ENCODE data around the gene BGLAP.

Gene BGLAP

DNA sequence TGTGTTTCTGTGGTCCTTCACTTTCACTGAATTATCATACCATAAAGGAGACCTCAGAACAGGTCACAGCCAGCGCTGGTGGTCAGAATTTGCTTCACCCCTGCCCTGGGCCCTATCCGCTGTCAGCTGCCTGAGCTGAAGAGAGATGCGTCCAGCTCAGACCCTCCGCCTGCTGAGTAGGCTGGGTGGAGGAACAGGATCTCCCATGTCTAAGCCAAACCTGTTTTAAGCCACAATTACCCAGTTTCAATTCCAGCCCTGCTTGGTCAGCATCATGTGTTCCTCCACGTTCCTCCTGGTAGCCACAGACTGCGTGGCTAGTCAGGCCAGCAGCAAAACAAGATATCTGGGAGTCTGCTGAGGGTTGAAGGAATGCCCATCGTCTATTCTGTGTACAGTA is 13.5 kb upstream of the BGLAP start:
- no peak for DNase-seq

DNA sequence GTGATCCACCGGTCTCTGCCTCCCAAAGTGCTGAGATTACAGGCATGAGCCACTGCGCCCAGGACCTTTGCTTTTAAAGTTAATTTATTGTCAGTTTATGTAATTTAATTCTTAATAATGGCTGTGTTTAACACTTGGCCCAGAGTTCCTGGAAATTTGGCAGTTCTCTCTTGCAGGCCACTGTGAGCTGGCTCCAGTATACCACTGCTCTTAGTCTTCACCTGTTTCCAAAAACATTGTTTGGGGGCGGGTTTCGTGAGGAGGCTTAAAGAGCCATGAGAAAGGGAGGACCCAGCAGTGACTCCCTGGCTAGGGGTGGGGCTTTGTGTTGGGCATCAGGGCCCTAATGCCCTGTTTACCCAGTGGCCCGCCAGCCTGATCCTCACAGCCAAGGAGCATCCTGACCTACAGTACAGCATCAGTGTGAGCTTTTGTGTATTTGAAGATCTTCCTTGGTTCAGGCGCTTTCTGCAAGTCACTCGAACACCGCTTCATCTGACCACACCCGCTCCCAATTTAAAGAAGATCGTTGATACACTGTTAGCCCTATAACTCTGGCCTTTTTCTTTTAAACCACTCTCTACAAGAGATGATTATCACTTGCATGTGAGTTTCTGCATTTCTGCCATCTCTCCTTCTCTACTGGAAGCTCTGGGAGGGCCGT is 12.0 kb upstream of the BGLAP start:
- no peak for DNase-seq

DNA sequence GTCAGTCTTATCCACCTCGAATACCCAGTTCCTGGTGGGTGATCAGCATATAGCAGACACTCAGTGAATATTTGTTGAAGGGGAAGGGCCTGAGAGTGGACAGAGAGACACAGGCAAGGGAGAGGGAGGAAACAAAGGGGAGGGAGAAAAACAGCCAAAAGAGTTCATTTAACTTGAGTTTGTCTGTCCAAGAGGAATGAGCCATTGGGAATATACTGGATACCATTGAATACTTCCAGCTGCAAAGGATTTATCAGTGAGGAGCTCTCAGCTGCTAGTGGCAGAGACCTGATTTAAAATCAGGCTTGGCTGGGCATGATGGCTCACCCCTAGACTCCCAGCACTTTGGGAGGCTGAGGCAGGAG is 11.5 kb upstream of the BGLAP start:
- no peak for DNase-seq

DNA sequence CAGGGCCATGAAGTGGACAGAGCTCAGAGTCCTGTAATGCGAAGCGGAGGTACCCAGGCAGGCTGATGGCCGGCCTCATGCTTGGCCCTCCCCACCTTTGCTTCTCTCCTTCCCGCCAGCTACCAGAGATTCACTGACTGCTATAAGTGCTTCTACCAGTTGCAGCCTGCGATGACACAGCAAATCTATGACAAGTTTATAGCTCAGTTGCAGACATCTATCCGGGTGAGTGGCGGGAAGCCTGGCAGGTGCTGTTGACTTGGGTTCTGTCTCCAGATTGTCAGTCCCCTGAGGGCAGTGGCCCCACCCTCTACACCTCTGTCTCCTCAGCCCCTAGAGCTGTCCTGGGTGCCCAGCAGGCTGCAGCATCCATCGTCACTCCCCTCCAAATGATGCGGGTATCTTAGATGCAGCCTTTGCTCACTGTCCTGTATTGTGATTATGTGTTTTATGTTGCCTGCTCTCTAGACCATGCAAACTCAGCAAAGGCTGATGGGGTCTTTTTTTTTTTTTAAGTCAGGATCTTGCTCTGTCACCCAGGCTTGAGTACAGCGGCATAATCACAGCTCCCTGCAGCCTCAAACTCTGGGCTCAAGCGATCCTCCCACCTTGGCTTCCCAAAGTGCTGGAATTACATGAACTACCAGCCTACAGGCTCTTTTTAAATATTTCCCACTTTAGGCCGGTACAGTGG is 9.6 kb upstream of the BGLAP start:
- no peak for DNase-seq

DNA sequence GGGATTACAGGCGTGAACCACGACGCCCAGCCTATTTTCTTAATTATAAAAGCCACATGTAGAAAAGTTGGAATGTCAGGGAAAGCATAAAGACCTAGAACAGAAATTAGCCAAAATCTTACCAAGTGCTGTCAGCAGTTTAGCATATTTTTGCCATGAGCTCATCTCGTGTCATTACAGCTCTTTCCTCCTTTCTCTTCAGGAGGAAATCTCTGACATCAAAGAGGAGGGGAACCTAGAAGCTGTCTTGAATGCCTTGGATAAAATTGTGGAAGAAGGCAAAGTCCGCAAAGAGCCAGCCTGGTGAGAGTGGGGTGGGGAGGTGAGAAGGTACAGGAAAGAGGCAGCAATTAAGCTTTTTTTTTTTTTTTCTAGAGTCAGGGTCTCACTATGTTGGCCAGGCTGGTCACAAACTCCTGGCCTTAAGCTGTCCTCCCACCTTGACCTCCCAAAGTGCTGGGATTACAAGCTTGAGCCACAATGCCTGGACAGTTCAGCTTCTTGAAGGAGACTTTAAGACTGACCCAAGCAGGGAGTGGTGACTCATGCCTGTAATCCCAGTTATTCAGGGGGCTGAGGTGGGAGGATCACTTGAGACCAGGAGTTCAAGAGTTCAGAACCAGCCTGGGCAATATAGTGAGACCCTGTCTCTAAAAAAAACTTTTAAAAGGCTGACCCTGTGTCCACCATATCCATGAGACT is 8.4 kb upstream of the BGLAP start:
- no peak for DNase-seq

DNA sequence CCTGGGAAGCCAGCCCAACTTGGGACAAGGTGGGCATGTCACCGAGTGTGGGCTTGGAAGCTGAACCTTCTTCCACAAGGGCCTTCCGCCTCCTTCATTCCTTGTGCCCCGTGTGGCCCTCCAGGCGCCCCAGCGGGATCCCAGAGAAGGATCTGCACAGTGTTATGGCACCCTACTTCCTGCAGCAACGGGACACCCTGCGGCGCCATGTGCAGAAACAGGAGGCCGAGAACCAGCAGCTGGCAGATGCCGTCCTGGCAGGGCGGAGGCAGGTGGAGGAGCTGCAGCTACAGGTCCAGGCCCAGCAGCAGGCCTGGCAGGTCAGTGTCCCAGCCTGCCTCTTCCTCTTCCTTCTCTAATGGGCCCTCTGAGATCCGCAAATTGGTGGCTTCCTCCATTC is 5.8 kb upstream of the BGLAP start:
- DNase-seq = no peak

DNA sequence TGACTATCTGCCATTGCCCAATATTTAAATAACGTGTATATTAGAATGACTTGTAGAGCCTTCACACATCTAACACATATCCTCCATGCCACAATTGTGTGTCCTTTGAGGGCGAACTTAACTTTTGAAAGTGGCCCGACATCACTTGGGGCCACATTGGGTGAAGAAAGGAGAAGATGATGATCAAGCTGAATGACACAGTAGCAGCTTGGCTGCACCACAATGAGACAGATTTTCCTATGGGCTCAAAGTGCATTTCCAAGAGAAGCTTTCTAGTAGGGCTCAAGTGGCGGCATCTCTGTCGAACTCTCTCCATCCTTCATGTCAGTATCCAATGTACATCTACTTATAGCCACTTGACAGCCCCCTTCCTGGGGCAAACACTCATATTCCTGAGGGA is 3.7 kb upstream of the BGLAP start:
- no peak for DNase-seq

DNA sequence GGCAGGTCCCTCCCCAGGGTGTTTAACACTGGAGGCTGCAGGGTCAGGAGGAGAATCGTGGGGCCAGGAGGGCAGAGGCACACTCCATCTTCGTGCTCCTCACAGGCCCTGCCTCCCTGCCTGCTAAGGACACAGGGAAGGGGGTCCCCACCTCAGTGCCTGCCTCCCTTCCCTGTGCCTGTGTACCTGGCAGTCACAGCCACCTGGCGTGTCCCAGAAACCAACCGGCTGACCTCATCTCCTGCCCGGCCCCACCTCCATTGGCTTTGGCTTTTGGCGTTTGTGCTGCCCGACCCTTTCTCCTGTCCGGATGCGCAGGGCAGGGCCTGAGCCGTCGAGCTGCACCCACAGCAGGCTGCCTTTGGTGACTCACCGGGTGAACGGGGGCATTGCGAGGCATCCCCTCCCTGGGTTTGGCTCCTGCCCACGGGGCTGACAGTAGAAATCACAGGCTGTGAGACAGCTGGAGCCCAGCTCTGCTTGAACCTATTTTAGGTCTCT is 623 bp upstream of the BGLAP start:
- no peak for DNase-seq

DNA sequence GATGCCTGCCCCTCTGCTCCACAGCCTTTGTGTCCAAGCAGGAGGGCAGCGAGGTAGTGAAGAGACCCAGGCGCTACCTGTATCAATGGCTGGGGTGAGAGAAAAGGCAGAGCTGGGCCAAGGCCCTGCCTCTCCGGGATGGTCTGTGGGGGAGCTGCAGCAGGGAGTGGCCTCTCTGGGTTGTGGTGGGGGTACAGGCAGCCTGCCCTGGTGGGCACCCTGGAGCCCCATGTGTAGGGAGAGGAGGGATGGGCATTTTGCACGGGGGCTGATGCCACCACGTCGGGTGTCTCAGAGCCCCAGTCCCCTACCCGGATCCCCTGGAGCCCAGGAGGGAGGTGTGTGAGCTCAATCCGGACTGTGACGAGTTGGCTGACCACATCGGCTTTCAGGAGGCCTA is 754 bp downstream of the BGLAP start:
- DNase-seq = no peak

DNA sequence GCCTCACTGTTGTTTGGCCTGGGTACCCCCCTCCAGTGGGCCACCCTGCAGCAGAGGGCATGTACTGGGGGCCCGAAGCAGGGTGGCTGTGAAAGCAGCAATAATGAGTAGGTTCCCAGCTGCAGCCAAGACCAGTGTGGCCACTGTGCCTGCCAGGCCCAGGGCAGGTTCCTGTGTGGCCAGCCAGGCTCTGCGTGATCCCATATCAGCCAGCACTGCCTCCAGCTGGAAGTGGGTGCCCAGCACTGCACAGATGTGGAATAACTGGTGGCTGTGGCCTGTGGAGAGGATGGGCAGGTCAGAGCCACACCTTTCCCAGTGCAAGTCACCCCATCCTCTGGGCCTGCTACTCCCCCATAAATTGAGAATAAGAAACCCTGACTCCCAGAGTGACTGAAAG is 2.1 kb downstream of the BGLAP start:
- DNase-seq = no peak

DNA sequence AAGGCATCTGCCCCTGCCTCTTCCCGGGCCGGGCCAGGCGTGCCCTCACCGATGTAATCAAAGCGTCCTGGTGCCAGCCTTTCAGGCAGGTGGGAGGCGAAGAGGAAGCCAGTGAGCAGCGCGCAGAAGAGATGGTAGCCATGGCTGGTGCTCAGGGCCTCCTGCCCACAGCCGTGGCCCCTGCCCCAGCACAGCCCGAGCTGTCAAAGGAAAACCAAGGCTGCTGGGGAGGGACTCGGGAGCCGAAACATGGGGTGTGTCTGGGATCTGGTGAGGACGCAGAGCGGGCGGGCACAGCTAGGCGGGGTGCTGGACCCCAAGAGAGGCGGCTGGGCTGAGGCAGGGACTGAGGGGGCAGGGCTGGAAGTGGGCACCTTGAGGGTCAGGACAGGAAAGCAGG is 2.7 kb downstream of the BGLAP start:
- no peak for DNase-seq

DNA sequence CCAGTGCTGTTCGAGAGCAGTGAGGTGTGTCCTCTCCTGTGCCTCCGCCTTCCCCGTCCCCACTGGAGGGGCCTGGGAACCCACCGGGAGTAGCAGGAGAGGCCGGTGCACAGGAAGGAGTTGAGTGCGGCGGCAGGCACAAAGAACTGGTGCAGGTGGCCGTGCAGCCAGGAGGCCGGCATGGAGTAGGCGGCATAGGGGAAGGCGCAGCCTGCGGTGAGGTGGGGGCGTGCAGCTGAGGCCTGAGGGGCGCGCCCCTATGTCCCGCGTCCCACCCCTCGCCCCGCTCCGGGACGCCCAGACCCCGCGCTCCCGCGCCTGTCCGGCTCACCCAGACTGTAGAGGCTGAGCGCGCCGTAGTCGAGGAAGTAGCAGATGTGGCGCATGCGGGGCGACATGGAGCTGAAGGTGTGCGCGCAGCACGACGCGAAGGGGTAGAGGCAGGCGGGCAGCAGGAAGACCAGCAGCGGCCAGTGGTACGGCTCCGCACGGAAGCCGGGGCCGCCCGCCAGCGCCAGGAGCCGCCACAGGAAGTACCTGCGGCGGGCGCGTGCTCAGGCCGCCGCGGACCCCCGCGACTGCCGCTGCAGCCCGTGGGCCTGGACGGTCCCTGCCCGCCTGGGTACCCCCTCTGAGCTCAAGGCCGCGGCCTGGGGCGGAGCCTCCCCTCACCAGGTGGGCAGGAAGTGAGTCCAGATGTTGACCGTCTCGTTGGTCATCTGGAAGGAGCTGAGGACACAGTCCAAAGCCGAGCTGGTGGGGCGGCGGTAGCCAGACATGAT is 3.7 kb downstream of the BGLAP start:
- DNase-seq = no peak

DNA sequence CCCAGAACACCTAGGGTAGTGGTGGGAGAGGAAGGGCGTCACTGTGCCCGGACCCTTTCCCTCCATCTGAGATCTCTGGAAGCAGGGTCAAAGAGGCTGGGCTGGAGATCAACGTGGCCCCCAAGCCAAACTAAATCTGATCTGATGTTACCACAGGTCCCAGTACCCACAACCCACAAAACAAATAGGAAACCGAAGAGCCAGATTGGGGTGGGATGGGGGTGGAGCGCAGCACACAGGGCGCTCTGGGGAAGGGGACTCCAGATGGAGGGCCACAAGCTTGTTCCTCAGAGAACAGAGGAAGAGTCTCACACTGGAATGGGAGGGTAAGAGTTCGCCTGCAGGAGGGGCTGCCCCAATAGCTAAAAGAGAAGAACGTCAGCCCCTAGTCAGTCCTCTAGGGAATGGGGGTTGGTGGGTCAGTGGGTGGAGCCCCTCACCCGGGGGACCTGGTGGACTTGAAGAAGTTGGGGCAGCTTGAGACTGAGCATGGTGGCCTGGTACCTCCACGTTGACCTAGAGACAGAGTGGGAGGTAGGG is 4.3 kb downstream of the BGLAP start:
- no peak for DNase-seq

DNA sequence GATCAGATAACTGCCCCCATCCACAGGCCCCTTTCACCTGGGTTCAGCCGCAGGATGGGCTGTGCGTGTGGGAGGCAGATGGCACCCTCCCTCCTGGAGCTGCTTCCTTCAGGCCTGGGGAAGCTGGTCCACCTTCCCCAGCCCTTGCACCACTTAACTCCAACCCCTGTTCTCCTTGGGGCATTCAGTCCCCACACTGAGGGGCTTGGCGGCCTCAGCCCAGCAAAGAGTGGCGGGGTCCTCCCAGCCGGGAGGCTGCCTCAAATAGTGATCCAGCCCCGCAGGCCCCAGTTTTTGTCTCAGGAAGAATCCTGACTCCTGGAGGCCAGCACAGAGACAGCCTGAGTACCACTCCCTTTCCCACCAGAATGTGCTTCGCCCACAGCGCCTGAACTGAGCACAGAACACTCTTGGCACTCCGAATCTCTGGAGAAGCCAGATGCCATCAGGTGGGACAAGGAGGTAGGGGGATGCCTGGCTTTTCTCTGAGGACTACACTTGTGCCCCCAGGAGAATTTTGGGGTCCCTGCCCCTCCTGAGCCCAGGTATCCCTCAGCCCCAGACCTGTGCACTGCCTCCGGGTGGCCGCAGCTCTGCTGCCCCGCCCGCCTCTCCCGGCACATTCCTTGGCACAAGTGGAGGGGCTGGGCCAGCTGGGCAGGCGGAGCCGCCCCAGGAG is 4.9 kb downstream of the BGLAP start:
- DNase-seq = no peak

DNA sequence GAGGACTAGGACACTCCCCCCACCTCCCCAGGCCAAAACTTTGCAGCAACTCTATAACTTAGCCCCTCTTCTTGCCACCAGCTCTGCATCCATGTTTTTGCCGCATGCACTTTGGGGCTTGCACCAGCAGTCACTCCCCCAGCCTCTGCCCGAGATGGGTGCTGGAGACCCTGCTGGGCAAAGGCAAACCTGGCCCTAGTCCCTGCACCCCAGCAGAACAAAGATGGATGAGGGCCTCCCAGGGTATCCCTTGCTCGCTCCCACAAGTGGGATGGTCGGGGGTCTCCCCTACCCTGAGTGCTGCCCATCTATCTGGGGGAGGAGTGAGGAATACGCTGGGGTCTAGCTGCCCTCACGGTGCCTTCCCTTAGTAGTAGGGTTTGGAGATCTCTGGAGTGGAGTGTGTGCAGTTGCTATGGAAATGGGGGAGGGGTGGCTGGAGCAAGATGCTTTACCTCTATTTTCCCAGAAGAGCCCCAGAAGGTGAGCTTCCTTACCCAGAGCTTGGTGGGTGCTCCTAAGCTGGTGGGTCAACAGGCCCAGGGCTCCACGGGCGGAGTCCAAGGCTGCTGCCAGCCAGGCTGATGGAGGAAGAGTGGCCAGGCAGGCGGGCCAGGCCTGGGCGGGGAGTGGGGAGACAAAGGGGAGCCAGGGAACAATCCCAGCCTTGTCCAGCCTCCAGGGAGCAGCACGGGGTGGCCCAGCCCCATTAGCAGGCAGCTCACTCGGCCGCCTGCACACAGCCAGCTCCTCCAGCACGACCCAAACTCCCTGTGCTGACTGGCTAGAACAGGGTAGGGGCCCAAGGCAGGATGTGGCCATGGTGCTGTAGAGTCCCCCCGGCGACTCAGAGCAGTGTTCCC is 5.7 kb downstream of the BGLAP start, which contains the start of gene PAQR6:
PAQR6 (minus strand) TSS at position 597 of the 863 bp plus-strand sequence. CDS start 1,325 bp downstream, outside the sequence.
- no peak for DNase-seq

DNA sequence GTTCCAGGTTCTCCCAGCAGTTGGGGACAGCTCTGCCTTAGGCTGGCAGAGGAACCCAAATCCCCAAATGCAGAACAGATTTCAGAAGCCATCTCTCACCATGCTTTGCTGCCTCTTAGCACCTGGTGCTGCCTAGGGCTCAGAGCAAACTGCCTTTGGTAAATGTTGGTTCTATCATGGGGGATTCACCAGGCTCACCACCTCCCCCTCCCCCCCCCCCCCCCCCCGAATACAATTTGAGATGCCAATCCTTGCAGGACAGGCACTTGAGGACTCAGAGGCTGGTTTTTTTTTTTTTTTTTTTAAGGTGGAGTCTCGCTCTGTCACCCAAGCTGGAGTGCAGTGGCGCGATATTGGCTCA is 6.3 kb downstream of the BGLAP start:
- DNase-seq = no peak

DNA sequence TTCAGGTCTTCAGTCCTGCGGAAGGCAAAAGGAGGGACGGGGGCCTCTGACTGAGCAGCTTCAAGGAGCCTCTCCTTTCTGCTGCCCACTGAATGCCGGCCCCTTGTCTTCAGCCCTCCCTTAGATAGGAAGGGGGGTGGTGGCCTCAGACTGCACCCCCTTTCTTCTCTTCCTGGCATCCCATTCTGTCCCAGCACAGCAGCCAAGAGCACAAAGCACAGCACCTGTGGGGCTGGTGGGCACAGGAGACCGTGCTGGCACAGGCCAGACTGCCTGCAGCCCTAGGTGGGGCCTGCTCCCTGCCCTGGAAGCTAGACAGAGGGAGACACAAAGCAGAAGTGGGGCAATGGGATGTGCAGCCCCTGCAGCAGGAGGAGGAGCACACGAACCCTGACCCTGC is 7.6 kb downstream of the BGLAP start:
- DNase-seq = no peak

DNA sequence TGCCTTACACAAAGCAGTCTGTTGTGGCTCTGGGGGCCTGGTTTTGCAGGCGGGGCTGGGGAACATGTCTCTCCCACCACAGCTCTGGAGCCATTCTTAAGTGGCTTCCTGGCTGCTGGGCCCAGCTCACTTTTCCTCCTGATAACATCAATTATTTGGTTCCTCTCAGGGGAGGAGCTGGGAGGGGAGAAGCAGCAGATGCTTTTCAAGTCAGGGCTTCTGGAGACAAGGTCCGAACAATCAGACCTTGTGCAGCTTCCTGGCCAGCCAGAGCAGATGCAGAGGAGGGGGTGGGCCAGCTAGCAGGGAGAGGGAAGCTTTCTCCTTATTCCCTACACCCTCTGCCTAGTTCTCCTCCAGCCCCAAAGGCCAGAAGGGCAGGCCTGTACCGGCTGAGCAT is 9.5 kb downstream of the BGLAP start:
- no peak for DNase-seq

DNA sequence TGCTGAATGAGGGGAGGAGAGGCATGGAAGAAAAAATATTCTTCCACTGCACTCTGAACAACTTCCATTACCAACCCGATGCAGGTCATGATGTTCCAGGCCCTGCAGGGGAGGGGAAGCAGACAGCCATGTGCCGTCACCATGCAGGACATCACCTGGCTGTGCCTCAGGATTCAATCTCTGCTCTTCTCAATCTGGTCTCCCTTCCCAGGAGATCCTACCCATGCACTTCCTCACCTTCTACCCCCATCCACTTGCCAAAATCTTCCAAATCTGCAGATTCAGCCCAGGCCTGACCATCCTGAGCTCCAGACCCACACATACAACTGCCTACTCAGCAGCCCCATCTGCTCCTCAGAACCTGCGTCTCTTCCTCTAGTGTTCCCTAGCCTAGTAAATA is 11.7 kb downstream of the BGLAP start:
- DNase-seq = no peak

DNA sequence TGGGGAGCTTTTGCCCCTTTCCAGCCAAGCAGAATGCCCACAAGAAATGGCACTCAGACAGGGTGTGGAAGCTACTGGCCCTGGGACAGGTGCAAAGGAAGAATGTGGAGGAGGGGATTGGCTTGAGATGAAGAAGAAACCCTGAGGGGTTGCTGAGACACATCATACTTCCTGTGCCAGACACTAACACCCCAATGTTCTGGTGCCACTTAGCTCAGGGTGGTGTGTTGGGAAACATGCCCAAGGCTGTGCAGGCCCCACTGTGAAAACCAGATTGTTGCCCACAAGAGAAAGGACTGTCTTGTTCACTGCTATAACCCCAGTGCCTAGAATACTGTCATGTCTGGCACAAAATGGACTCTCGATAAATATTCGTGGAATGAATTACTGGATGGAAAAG is 15.7 kb downstream of the BGLAP start:
- no peak for DNase-seq

DNA sequence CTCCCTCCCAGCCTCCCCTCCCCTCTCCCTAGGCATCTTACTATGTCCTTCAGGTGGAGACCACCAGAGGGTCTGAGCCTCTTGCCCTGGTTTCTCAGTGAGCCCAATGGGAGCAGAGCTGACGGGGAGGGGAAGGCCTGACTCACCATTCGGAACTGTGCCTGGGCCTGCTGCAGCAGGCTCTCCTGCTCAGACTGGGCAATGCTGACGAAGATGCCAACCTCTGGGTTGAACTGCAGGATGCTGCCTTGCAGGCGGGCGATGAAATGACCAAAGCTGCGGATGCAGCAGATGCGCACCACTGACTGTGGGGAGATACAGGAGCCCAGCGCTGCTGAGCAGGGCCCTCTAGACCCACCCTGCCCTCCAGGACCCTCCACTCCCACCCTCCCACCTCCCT is 16.9 kb downstream of the BGLAP start:
- no peak for DNase-seq

DNA sequence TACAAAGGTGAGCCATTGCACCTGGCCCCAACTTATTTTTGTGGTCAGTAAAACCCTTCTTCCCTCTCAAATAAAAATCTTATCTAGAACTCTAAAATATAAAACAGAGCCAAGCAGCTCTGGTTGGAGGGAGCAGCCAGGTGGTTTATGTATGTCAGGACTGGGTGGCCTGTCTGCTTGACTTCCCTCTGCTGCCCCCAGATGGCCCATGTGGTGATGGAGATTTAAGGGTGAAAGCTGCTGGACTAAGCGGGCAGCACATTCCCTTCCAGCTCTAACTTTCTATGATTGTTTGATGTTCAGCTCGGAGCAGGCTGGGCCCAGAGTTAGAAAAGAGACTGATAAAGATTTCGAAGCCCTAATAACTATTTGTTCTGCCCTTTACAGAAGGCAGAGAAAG is 17.8 kb downstream of the BGLAP start:
- no peak for DNase-seq

Measured in stimulated activated CD4-positive, alpha-beta T cell treated with anti-CD3 and anti-CD28 coated beads, Interleukin-1b, Interleukin-23, amount 100 ng/mL, for 48 hours (primary cell).